Pulmonary artery endothelial cell (primary cell): ENCODE measurements around the gene ABLIM2. TPM values are rescaled to one million over a fixed set of nuclear protein-coding genes. Genes with fewer than 3 reads are reported as not detected.

ENCODE experiments used
- DNase-seq: peaks from one replicate; pipeline ENCODE4 v3.0.0-alpha.2; 2011; ENCODE audit warnings: low read depth, low spot score
- total RNA-seq: library from RNA; depleted of rRNA; stranded (reverse); fragments of >200 nt; gene quantifications from 2 replicates; pipeline ENCODE4 v1.2.3, GENCODE V29; 2014

ABLIM2 gene
- total RNA-seq, 1 donor from 2014 or later: 1.1 TPM

DNA sequence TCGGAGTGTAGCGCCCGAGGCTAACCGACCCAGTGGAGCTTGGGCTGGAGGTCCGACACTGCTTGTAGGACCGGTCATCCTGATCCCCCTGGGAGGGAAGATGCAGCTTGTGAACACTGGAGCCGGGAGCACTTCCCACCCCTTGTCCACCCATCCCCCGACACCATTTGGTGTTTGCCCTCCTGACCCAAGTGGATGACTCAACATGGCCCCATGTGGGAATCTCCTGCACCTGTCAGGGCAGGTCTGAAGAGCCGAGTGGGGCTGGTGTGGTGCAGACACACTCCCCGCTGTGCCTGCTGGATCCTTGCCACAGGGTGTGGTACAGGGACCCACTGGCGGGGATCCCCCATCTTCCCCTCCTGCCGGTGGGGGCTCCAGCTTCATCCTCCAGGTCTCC lies 128.9 kb downstream of the ABLIM2 start:
- DNase-seq: no peak

DNA sequence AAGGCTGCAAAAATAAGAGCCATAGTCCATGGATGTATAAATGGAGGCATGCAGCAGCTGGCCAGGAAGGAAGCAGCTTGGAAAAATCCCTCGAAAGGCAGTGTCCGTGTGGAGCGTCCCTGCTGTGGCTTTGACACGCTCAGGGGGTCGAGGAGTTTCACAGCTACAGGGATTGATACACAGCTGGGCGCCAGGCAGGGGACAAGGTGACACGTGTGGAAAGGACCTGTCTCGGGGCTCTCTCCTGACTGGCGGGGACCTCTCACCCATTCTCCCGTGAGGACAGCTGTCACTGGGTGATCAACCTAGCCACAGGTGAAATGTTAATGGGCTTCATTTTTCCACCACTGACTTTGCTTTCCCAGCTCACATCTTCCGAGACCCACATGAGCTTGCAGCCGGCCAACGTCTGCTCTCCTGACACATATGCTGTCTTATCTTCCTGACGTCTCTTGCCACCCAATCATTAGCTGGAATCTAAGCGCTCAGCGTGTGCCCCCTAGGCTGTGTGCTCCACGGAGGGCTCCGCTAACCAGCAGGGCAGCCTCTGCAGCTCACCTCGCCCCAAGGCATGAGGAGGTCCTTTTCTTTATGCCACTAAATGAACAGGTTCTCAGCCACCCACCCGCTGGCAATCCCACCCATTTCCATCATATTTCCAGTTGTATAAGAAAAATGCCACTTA lies 129.6 kb downstream of the ABLIM2 start:
- no peak for DNase-seq

DNA sequence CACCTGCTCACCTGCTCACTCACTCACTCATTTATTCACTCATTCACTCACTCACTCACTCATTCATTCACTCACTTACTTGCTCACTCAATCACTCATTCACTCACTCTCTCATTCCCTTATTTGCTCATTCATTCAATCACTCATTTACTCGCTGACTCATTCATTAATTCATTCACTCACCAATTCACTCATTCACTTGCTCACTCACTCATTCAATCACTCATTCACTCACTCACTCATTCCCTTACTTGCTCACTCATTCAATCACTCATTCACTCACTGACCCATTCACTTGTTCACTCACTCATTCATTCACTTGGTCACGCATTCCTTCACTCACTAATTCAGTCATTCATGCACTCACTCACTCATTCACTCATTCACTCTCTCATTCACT lies 130.2 kb downstream of the ABLIM2 start:
- DNase-seq: no peak

DNA sequence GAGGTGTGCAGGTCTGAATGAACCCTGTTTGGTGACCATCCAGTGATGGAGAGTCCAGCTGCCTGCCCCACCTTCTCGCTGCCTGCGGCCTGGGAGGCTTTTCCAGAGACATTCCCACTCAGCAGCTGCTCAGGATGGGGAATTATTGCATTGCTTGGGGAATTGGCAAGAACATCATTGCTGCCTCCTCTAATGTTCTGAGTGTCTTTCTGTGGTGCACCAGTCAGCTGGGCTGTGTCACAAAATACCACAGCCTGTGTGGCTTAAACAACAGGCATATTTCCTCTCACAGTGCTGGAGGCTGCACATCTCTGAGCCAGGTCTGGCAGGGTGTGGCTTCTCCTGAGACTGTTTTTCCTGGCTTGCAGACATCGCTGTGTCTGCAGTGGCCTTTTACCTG lies 132.2 kb downstream of the ABLIM2 start:
- no peak for DNase-seq

- no peak for DNase-seq
These were observed 132.9 kb downstream of the ABLIM2 start for GRCh38 chr4:8025668-8026067.

- DNase-seq: no peak
These were observed 134.4 kb downstream of the ABLIM2 start for GRCh38 chr4:8024073-8024786.

DNA sequence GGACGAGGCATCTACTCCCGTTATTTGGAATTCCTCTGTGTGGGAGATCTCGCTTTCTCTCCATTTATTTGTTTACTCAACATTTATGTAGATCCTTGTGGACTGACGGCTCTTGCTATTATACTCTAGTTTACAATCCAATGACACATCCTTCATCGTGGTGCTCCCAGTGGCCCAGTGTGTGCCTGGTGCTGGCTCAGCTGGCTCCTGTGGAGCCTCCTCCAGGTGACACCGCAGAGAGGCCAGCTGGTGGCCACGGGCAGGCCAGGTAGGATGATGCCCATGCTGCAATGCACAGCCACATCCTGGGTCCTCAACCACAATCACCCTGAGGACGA lies 134.9 kb downstream of the ABLIM2 start:
- DNase-seq: no peak

DNA sequence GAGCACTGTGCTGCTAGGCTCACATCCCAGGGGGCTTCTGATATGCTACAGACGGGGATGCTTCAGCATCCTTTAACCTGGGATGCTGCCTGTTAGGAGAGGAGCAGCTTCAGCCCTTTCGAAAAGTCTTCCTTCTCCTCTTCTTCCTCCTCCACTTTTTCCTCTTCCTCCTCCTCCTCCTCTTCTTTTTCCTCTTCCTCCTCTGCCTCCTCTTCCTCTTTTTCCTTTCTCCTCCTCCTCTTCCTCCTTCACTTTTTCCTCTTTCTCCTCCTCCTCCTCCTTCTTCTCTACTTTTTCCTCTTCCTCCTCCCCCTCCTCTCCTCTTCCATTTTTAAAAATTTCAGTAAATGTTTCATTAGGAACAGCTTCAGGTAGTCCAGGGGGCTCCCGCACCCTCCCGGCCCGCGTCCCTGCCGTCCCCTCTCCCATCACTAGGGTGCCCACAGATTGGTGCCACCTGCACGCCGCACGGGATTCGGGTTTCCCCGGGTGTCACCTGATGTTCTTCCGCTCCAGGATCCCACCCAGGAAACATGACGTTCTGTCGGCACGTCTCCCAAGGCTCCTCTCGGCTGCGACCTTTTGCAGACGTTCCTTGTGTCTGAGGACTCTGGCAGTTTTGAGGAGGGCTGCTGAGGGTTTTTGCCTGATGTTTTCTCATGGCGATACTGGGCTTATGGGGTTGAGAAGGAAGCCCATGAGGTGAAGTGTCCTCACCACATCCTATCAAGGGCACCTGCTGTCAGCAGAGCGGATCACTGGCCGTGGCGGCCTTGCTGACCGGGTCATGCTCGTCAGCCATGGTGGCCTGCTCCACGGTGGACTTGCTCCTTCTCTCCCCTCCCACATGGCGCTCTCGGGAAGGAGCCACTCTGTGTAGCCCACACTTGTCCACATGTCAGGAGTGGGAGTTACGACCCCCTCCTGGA lies 135.6 kb downstream of the ABLIM2 start:
- DNase-seq: no peak

GRCh38 chr4:8021796-8022195 lies 136.8 kb downstream of the ABLIM2 start:
- no peak for DNase-seq

DNA sequence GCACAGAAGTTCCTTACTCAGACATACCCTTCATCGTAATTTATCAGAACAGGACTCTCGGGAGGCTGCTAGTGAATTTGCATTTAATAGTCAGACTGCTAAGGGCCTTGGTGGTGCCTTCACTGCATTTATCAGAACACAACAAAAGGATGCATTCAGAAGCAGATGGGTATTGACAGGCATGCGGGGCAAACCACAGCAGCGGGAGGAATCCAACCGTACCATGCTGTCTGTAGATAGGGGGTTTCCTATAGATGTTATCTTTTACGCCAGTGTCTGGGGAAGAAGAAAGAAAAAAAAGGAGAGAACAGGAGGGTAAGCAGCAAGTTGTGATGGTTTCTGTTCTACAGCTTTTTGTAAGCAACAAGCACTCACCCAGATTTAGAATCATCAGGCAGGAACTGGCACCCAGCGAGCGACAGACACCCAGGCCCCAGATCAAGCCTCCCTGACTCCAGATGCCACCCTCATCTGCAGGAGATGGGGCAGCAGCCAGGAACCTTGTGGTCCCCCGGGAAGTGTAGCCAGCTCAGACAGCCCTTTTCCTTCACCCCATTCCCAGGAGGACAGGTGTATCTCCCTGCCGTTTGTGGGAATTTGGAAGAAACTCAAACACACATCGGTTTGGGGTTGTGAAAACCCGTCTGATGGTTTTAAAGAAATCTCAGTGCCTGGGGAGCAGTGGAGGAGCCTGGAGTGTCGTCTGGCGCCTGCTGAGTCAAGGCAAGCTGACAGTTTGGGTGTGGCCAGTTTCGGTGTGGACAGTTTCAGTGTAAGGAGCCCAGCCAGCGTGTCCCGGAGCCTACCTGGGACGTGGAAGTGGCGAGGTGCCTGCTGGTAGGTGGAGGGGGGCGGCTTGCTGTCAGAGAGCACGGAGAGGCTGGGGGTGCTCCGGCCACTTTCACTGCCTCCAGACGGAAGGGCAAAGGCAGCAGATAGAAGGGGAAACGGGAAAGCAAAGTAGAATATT lies 138.9 kb downstream of the ABLIM2 start:
- no peak for DNase-seq

GRCh38 chr4:8016527-8016926 lies 142.1 kb downstream of the ABLIM2 start:
- DNase-seq: no peak

- no peak for DNase-seq
These were observed 143.1 kb downstream of the ABLIM2 start for GRCh38 chr4:8015512-8015911.

DNA sequence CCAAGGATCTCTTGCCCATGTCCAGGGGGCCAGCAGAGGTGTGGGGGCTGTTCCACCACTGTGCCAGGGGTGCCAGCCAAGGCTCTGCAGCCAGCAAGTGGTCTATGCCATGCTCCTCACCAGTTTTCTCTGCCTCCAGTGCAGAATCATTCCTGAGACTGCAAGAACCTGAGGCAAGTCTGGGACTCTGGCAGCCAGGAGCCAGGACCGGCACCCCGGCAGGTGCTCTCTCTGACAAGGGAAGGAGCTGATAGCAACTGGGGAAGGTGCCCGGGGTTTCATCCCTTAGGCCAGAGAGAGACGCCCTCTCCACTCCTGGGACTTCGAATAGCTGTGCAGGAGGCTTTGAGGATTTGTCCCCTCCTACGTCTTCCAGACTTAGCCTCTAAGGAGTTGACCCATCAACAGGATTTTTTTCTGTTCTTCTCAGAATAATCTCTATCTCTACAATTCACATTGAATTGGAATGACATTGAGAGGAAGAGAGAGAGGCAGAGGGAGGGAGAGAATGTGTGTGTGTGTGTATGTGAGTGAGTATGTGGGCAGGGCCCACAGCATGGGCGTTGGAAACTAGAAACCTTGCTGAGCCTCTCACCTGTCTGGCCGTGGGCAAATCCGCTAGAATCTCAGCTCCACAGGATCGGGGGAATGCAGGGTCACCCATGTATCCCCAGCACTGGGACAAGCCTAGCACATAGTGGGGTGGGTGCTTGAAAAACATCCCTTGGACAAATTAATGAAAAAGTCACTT lies 144.5 kb downstream of the ABLIM2 start:
- DNase-seq: no peak

GRCh38 chr4:8012517-8012916 lies 146.1 kb downstream of the ABLIM2 start:
- no peak for DNase-seq

DNA sequence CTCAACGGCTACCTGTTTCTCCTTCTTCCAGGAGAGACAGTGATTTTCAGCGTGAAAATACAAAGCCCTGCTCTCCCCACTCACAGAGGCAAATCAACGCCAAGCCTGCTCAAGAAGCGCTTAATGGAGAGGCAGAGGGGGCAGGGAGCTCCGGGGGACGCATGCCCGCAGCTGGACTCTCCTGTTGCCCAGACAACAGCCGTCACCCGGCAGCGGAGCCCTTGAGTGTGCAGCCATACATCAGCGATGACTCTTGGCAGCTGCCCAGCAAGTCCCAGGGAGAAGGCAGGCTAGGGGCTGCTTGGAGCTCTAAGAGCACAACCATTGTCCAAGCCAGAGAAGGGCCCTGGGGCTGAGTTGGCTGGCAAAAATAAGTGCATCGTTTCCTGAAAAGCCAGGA lies 148.0 kb downstream of the ABLIM2 start:
- no peak for DNase-seq

- DNase-seq: no peak
These were observed 148.7 kb downstream of the ABLIM2 start for GRCh38 chr4:8009710-8010511.

GRCh38 chr4:8009097-8009496 lies 149.5 kb downstream of the ABLIM2 start:
- DNase-seq: no peak

DNA sequence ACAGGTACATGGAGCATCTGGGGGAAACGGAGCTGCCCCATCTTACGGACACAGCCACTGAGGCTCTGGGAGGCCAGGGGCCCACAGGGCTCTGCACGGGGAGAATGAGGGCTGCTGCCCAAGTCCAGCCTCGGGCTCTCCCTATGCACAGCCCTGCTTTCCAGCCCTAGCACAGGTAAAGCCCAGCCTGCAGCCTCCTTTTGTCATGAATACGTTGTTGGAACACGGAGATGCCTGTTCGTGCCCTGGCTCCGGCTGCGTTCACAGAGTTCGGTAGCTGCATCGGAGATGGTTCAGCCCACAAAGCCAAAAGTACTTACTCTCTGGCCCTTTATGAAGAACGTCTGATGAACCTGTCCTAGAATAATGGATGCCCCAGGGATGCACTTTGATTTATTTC lies 150.2 kb downstream of the ABLIM2 start:
- no peak for DNase-seq

GRCh38 chr4:8007581-8007980 lies 151.0 kb downstream of the ABLIM2 start:
- no peak for DNase-seq

- DNase-seq: no peak
These were observed 152.1 kb downstream of the ABLIM2 start for GRCh38 chr4:8006471-8006870.
